Medulla oblongata (tissue), 1 donor: ENCODE results near the gene MCAT.

Source experiments
- DNase-seq: peaks from one replicate; pipeline ENCODE4 v3.0.0-alpha.2; 2015; ENCODE audit errors: extremely low spot score

MCAT gene, protein sequence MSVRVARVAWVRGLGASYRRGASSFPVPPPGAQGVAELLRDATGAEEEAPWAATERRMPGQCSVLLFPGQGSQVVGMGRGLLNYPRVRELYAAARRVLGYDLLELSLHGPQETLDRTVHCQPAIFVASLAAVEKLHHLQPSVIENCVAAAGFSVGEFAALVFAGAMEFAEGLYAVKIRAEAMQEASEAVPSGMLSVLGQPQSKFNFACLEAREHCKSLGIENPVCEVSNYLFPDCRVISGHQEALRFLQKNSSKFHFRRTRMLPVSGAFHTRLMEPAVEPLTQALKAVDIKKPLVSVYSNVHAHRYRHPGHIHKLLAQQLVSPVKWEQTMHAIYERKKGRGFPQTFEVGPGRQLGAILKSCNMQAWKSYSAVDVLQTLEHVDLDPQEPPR

GRCh38 chr22:43142880-43143562, at the start of gene MCAT:
Gene MCAT (minus strand): TSS chr22:43143398. CDS start chr22:43143348, 50 bp downstream.
- DNase-seq = peak; percentile 83

DNA sequence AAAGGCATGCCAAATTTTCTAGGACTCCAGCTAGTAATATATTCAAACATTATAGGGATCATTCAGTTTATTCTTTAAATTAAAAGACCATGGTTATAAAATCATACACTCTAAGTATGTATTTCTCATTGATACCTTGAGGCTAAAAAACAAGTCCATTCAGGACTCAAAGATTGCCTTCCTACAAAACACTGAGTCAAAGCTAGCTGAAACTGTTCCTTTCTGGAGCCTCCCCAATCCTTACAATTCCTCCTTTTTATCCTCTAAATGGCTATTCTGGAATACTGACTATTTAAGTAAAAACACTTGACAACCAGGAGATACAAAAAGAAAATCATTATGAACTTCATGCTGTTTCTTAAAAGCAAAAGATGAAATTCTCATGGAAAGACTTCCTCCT, 48.6 kb upstream of the MCAT start:
- no peak for DNase-seq

DNA sequence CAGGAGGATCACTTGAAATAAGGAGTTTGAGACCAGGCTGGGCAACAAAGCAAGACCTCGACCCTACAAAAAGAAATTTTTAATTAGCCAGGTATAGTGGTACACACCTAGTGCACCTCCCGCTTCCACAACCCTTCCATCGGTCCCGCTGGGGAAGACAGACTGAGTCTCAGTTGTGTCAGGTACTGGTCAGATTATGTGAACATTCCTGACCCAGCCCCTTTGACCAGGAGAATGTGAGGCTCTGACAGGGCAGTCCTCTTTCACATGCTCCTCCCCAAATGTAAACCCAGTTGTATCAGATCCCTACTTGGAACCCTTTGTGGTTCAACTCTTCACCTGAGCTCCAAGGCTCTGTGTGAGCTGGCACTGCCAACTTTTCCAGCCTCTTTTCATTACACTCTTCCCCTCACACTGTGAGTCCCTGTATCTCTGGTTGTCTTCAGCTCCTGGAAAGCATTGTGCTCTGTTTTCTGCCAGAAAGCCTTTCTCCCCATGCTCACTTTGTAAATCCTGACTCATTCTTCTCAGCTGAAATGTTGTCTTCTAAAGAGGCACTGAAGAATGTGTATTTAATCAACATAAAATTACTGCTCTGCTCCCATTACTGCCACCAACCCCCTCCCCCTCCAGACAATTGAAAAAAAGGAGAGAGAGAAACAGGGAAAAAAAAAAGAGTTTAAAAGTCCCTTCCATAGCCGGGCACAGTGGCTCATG, 45.8 kb upstream of the MCAT start:
- no peak for DNase-seq

GRCh38 chr22:43187171-43188099, 44.2 kb upstream of the MCAT start:
- DNase-seq = peak; percentile 94

DNA sequence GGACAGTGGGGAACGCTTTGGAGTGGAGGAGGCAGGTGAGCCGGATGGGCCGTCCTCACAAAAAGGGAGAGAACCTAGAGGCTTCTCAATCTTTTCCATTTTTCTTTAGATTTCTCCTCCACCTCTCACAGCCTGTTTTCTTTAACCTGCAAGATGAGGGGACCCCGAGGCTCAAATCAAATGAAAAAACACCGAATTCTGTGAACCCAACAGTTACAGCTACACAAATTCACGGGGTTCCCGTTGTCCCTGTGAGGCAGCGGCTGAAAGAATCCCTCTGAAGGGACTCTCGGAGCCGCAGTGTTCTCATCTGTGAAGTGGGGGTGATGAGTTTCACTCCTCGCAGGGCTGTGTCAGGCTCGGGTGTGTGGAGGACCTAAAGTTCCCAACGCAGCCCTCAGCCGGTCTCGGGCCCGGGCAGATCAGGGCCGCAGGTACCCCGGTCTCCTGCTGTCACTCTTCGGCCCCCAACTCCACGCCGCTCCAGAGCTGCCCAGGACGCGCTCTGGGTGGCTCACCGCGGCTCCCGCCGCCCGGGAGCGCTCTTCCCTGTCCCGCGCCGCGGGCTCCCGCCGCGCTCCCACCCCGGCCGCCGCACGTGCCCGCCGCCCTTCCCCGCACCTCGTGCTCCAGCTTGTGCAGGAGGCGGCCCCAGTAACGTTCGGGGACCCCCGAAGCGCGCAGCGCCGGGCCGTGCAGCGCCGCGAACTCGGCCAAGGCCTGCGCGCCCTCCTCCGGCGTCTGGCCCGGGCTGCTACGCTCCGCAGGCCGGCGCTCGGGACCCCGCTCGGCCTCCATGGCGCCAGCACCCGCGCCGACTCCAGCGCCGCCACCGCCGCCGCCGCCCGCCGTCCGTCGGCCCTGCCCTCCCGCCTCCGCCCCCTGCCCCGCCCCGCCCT, 43.3 kb upstream of the MCAT start, which contains the start of gene TTLL12:
TTLL12 (minus strand) TSS at position 863 of the 899 bp plus-strand sequence; CDS start at position 798, 65 bp downstream.
- DNase-seq = peak; percentile 21

DNA sequence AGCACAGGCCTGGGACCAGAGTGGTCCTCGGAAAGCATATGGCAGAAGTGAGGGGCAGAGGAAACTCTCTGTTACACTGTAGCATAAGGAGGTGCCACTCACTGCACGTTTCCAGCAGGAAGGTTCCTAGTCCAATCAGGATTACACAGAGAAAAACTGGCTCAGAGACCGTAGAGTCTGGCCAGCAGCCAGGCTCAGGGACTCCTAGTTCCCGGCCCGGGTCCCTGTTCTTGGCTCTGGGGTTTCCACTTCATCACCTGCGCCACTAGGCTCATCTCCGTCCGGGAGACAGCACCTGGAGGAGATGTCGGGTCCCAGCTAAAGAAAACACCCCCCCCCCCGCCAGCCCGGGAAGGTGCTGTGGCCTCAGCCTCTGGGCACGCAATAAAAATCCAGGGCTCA, 42.7 kb upstream of the MCAT start:
- DNase-seq = peak; percentile 23

- DNase-seq = no peak
These were observed 40.5 kb upstream of the MCAT start for GRCh38 chr22:43183496-43184277.

DNA sequence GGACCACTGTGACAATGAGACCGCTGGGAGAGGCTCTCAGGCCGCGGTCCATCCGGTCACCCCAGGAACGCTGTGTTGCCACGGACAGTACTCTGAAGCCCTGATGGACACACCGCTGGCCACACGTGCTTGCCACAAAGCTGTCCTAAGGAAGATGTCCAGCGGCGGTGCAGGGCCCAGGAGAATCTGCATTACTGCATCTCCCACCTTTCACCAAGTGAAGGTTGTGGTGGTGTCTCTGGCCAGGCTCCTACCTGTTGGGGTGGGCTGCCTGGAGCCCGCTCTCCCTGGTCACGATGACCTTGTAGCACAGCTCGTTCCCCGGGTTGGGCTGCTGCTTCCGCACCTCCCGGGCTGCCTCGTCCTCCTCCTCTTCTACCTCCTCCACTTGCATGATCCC, 39.5 kb upstream of the MCAT start:
- no peak for DNase-seq

DNA sequence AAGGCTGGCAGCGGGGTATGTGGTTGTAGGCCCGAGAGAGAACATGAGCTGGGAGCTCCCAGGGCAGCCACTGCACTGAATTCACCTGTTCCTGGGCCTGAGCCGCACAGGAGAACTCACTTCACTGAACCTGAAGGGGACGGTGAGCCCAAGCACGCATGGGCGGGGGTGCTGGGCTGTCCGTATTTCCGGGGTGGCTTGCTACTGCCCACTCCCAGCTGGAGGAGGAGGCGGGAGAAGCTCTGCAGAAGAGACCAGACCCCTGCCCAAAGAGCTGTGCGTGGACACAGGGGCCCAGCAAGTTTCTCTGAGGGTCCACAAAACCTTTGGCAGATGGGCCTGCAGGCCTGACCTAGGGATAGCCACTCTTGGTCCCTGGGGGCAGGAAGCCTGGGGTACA, 38.9 kb upstream of the MCAT start:
- DNase-seq = no peak

GRCh38 chr22:43181321-43182076, 38.3 kb upstream of the MCAT start:
- DNase-seq = no peak

GRCh38 chr22:43180670-43181069, 37.5 kb upstream of the MCAT start:
- no peak for DNase-seq

- DNase-seq = no peak
These were observed 36.7 kb upstream of the MCAT start for GRCh38 chr22:43179911-43180195.

DNA sequence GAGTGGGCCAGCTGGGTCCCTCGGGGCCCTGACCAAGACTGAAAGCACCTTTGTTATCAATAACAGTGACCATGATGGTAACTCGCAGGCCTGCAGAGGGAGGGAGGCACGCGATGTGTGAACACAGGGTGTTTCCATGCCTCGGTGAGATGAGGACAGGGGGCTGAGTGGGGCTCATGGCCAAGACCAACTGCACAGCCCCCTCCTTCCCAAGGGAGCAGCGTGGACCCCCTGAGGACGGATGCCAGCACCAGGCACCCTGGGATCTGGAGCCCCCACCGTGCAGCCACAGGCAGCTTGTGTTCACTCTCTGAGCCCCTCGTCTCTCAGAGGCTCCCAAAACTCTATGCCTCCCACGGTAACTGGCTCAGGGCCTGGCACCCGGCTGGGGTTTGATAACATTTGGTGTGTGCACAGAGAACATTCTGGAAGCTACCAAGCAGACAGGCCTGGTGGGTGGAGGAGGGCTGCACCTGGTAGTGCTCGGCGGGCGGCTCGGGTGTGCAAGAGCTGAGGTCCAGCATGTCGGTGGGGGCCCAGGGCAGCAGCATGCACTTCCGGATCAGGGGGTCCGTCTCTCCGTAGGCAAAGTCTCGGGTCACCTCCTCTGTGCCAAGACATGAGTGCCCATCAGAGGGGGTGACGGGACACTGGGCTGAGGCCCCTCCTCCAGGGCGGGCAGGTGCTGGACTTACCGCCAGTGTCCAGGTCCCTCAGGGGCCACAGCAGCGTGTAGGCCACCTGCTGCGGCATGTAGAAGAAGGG, 36.1 kb upstream of the MCAT start:
- DNase-seq = no peak

- no peak for DNase-seq
These were observed 34.3 kb upstream of the MCAT start for GRCh38 chr22:43177479-43177878.

DNA sequence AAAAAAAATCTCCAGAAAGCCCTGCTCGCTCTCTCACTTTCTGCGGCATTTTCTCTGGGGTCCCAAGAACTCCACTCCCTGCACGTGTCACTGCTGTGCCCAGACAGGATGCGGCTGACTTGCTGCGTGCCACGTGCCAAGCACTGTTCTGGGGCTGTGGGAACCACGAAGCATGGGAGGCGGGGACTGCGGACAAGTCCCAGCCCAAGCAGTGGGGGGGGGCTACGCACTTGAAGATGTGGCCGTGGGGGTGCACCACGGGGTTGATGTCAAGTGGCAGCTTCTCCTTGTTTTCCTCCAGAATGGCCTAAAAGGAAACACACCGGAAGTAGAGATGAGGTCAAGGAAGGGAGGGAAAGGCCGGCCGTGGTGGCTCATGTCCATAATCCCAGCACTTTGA, 32.9 kb upstream of the MCAT start:
- no peak for DNase-seq

DNA sequence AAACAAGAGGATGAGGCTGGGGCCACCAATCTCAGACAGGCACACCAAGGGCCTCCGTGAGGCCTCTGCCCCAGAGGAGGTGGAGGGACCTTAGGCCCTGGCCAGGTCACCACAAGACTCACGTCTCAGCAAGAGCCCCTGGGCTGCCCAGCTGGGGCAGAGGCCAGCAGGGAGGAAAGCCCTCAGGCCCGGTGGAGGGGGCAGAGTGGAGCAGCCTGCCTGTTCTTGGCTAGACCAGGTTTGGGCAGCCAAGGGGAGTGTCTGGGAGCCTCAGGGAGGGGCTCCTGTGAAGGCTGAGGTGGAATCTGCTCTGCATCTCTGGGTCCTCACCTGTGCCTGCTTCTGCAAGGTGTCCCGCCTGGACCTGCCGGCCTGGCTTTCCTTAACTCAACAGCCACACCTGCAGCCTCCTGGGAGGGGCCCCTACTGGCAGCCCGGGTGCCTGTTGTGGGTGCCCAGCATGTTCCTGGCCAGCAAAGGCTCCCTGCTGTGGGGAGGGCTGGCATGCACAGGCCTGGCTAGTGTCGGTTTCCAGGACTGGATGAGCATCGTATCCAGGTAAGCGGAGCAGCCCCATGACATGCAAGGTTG, 31.8 kb upstream of the MCAT start:
- DNase-seq = no peak

GRCh38 chr22:43173976-43174720, 30.9 kb upstream of the MCAT start:
- DNase-seq = no peak
